NB4 (cell line): ENCODE measurements around the gene SOCS7.

Experiments used
- DNase-seq: peaks from one replicate; pipeline ENCODE4 v3.0.0; 2010; ENCODE audit warnings: low read depth
- H3K4me3 ChIP-seq: one replicate; pipeline ENCODE4 v1.5.1; 2011; ENCODE audit warnings: mild to moderate bottlenecking, low read depth, low read length, moderate library complexity
- CTCF ChIP-seq: IDR thresholded peaks from one replicate; pipeline ENCODE4 v1.5.1; 2012; ENCODE audit warnings: low read depth, low read length
- MYC ChIP-seq: IDR thresholded peaks from 2 replicates; pipeline ENCODE4 v1.6.1; 2011; ENCODE audit warnings: low read depth, low read length
- POLR2A ChIP-seq: IDR thresholded peaks from 2 replicates; pipeline ENCODE4 v1.6.1; 2011; ENCODE audit warnings: mild to moderate bottlenecking; ENCODE audit not compliant: insufficient read length; ENCODE audit errors: extremely low read depth
- TF ChIP-seq, protein P1 (sequence below): IDR thresholded peaks from 2 replicates; pipeline ENCODE4 v1.6.1; 2011; ENCODE audit warnings: low read depth, low read length

The SOCS7 gene

DNA sequence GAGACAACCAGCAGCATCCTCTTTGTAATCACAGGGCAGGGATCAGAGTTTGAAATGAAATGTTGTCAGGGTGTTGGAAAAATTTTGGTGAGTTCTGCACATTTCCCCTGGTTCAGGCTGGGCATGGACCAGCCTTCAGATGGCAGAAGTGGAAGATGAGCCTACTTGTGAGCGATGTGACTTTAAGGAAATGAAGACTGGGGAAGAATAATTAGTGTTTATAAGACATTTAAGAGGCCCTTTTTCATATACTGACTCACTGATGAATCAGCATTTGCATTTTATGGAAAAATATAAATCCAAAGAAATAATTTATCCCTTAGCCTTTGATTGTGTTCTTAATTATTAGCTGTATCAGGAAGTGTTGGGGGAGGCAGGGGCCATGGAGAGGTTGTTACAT lies 28.7 kb upstream of the SOCS7 start:
- no peak for DNase-seq
- H3K4me3 ChIP-seq = no peak overlapping the region
- TF ChIP-seq MYC (no peak), CTCF (no peak), POLR2A (no peak)
- TF ChIP-seq, protein P1, sequence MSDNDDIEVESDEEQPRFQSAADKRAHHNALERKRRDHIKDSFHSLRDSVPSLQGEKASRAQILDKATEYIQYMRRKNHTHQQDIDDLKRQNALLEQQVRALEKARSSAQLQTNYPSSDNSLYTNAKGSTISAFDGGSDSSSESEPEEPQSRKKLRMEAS = no peak

DNA sequence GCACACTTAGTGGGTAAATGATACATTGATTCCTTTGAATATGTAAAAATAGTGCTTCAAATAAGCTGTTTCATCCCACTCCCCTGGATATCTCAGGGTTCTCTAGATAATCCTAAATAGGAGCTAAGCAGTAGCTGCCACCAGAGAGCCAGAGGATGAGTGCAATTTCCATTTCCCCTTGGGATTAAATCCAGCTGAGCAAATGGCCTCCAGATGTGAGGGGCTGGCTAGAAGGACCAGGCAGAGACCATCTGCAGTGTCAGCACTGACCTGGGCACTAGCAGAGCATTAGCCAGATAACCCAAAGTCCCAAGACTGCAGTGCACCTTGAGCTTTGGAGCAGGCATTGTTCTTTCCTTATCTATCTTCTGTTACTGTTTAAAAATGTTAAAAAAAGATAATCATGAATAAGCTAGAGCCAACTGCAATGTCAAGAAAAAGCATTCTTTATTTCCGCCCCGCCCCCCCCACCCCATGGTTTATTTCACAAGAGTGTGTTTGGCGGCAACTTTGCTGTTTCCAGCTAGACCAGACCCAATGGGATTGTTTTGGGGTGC lies 27.4 kb upstream of the SOCS7 start:
- no peak for DNase-seq
- no peak overlapping the region for H3K4me3 ChIP-seq
- no peak for TF ChIP-seq CTCF
- TF ChIP-seq, protein P1 = no peak
- no peak for TF ChIP-seq POLR2A
- TF ChIP-seq MYC = no peak

DNA sequence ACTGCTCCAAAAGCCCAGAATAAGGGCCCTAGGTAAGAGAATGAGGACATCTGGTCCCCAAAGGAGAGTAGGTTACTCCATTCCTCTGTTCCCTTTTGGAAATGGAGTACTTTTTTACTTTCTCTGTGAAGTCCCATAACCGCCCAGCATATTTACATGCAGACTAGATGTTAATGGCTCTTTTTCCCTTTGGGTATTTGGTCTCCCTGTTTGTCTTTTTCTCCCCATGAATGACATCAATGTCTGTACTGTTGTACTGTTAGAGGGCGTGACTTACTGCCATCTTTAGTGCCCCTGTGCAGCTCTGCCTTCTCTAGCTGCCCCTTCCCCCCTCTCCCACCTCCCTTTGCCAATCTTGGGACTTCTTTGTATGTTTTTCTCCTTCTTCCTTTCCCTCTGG lies 26.9 kb upstream of the SOCS7 start:
- H3K4me3 ChIP-seq = no peak overlapping the region
- TF ChIP-seq, protein P1 = no peak
- TF ChIP-seq CTCF (no peak), POLR2A (no peak), MYC (no peak)

GRCh38 chr17:38325221-38325851 lies 26.3 kb upstream of the SOCS7 start:
- no peak for TF ChIP-seq POLR2A
- TF ChIP-seq, protein P1 = no peak
- TF ChIP-seq MYC = no peak
- no peak for TF ChIP-seq CTCF
- no peak overlapping the region for H3K4me3 ChIP-seq
- DNase-seq = no peak

More for the DNA sequence above, 26.9 kb upstream of the SOCS7 start:
- DNase-seq = no peak

DNA sequence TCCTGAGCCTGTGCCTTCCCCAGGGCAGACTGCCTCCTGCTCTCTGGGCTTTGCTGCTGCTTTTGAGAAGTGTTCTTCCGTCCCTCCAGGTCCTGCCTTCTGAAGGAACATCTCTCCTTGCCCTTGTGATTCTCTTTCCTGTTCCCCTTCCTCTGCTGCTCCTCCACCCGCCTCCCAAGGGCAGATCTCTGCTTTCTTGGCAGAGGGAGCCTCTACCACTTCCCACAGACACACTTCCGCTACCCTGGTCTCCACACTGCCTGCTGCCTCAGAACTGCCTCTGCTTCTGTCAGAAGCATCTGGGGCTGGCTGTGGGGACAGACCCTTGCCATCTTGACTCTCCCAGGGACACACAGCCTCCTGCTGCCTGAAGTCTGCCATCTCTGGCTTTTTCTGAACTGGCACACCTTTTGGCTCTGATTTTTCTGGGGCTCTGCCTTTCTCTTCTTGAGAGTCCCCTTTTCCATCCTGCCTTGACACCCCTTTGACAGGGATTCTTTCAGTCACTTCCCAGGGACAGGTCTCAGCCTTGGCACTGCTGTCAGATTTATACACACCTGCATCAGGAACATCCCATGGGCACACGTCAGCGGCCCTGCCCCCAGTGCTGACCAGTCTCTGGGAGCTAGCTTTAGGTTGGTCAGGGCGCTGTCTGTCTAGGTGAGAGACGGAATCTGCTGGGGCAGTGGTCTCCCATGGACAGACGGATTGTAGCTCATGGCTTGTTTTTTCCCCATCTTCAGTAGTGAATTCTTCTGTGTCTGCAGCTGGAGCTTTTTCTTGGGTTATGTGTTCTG lies 24.4 kb upstream of the SOCS7 start:
- DNase-seq = peak; percentile 40

More for the DNA sequence above, 24.4 kb upstream of the SOCS7 start:
- no peak overlapping the region for H3K4me3 ChIP-seq
- TF ChIP-seq, protein P1 = no peak
- no peak for TF ChIP-seq MYC
- no peak for TF ChIP-seq CTCF
- TF ChIP-seq POLR2A = no peak
